Measurements from ENCODE around the gene TMEM33.

TMEM33 gene

GRCh38 chr4:41940834-41941233 lies 5.6 kb downstream of the TMEM33 start:
- DNase-seq, result no peak

- no peak for DNase-seq
Observed at GRCh38 chr4:41943506-41943905, 8.3 kb downstream of the TMEM33 start.

- DNase-seq, result no peak
Observed at GRCh38 chr4:41944089-41944488, 8.9 kb downstream of the TMEM33 start.

GRCh38 chr4:41949531-41949930 lies 14.3 kb downstream of the TMEM33 start:
- no peak for DNase-seq

- no peak for DNase-seq
Observed at GRCh38 chr4:41957634-41958033, 22.4 kb downstream of the TMEM33 start.

GRCh38 chr4:41963105-41963504 lies 27.9 kb downstream of the TMEM33 start:
- no peak for DNase-seq

GRCh38 chr4:41964401-41964800 lies 29.2 kb downstream of the TMEM33 start:
- DNase-seq, result no peak

- DNase-seq, result no peak
Observed at GRCh38 chr4:41967392-41967791, 32.2 kb downstream of the TMEM33 start.

- DNase-seq, result no peak
Observed at GRCh38 chr4:41969671-41970070, 34.4 kb downstream of the TMEM33 start.

- no peak for DNase-seq
Observed at GRCh38 chr4:41975341-41975740, 40.1 kb downstream of the TMEM33 start.

GRCh38 chr4:41976775-41977516 lies 41.7 kb downstream of the TMEM33 start:
- DNase-seq, result no peak

GRCh38 chr4:41977709-41978108 lies 42.5 kb downstream of the TMEM33 start:
- DNase-seq, result no peak

- no peak for DNase-seq
Observed at GRCh38 chr4:41981456-41981855, 46.2 kb downstream of the TMEM33 start, which contains the start of gene DCAF4L1. DCAF4L1 (plus strand) TSS chr4:41981756; CDS start chr4:41981793, 37 bp downstream.

- no peak for DNase-seq
Observed at GRCh38 chr4:41982716-41983115, 47.5 kb downstream of the TMEM33 start.

GRCh38 chr4:41985151-41985550 lies 49.9 kb downstream of the TMEM33 start:
- DNase-seq, result no peak

- no peak for DNase-seq
Observed at GRCh38 chr4:41989994-41990364, 54.8 kb downstream of the TMEM33 start.

- DNase-seq, result peak; percentile 55
Observed at GRCh38 chr4:41990365-41991111, 55.3 kb downstream of the TMEM33 start, which contains the start of gene SLC30A9. SLC30A9 (plus strand) TSS chr4:41990530; CDS start chr4:41990652, 122 bp downstream.

GRCh38 chr4:41991916-41992767 lies 56.9 kb downstream of the TMEM33 start:
- no peak for DNase-seq

- DNase-seq, result no peak
Observed at GRCh38 chr4:41992967-41993857, 58.0 kb downstream of the TMEM33 start.

- DNase-seq, result no peak
Observed at GRCh38 chr4:41994461-41994985, 59.3 kb downstream of the TMEM33 start.

- no peak for DNase-seq
Observed at GRCh38 chr4:41998019-41998418, 62.8 kb downstream of the TMEM33 start.

GRCh38 chr4:41999321-41999720 lies 64.1 kb downstream of the TMEM33 start:
- DNase-seq, result no peak
